ENCODE results near the gene UBE2V1. TPM values are rescaled to one million over a fixed set of nuclear protein-coding genes. Genes with fewer than 3 reads are reported as not detected.
A peak's percentile ranks its signal among the peaks of the same experiment; 100 is the strongest.
"Not testable (repeated sequence)": the region's sequence is repeated elsewhere in the genome, so short reads cannot be mapped to it uniquely, and the experiment has no call there.

Gene UBE2V1
- polyA plus RNA-seq, 1 donor: 131 TPM

- no peaks in the 10 kb centered on the region for H3K9me3 ChIP-seq (ENCODE audit: control insufficient read depth, low read depth, low read length)
- no CpG with 5 or more reads among the region's 5 CpGs for WGBS (ENCODE audit: insufficient coverage, low lambda C conversion rate)
- H3K4me3 ChIP-seq (ENCODE audit: low read length): no peak overlapping the region
- DNase-seq: no peak
- peaks cover 39% of the 10 kb centered on the region for H3K36me3 ChIP-seq (ENCODE audit: control insufficient read depth, insufficient read depth, low read length)
- H3K27me3 ChIP-seq (ENCODE audit: control insufficient read depth, insufficient read depth, low read length): no peaks in the 10 kb centered on the region
- H3K27ac ChIP-seq (ENCODE audit: low read length): no peak overlapping the region
- peaks cover 6% of the 10 kb centered on the region for H3K4me1 ChIP-seq (ENCODE audit: control insufficient read depth, insufficient read depth, low read length)
These were observed 27.8 kb downstream of the UBE2V1 start for GRCh38 chr20:50085146-50085480.

DNA sequence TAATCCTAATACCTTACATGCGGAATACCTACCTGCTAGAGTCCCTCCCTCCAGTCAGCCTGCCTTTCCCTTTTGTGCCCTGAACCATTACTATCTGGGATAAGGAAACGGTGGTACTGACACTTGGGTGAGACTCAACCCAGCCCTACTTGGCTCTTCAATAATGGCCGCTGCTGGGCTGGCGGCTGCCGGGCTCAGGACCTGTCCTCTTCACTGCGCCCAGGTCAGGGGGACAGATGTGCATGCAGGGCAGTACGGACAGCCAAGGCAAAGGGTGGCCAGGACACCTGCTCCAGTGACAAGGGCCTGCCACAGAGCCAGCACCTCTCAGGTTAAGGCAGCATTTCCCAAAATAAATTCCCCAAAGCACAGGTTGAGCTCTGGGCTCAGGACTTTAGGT lies 29.9 kb downstream of the UBE2V1 start:
- no peak overlapping the region for H3K4me3 ChIP-seq (ENCODE audit: low read length)
- DNase-seq: no peak
- H3K27ac ChIP-seq (ENCODE audit: low read length): no peak overlapping the region
- WGBS (ENCODE audit: insufficient coverage, low lambda C conversion rate): no CpG with 5 or more reads among the region's 7 CpGs
- H3K27me3 ChIP-seq (ENCODE audit: control insufficient read depth, insufficient read depth, low read length): no peaks in the 10 kb centered on the region
- peaks cover 28% of the 10 kb centered on the region for H3K36me3 ChIP-seq (ENCODE audit: control insufficient read depth, insufficient read depth, low read length)
- H3K4me1 ChIP-seq (ENCODE audit: control insufficient read depth, insufficient read depth, low read length): peaks cover 6% of the 10 kb centered on the region
- H3K9me3 ChIP-seq (ENCODE audit: control insufficient read depth, low read depth, low read length): no peaks in the 10 kb centered on the region

- WGBS (ENCODE audit: insufficient coverage, low lambda C conversion rate): 80% methylated on average over 2 of the region's 9 CpGs
- Histone ChIP-seq H3K36me3 (ENCODE audit: control insufficient read depth, insufficient read depth, low read length) (peaks cover 28% of the 10 kb centered on the region), H3K4me1 (ENCODE audit: control insufficient read depth, insufficient read depth, low read length) (peaks cover 12% of the 10 kb centered on the region)
- not testable (repeated sequence) for H3K9me3 ChIP-seq (ENCODE audit: control insufficient read depth, low read depth, low read length); H3K27ac ChIP-seq (ENCODE audit: low read length); H3K4me3 ChIP-seq (ENCODE audit: low read length); H3K27me3 ChIP-seq (ENCODE audit: control insufficient read depth, insufficient read depth, low read length); DNase-seq
These were observed 30.9 kb downstream of the UBE2V1 start for GRCh38 chr20:50082056-50082455.

GRCh38 chr20:50077818-50078601 lies 34.9 kb downstream of the UBE2V1 start:
- Histone ChIP-seq H3K4me1 (ENCODE audit: control insufficient read depth, insufficient read depth, low read length) (peaks cover 18% of the 10 kb centered on the region), H3K27ac (ENCODE audit: low read length) (no peak overlapping the region), H3K36me3 (ENCODE audit: control insufficient read depth, insufficient read depth, low read length) (peaks cover 14% of the 10 kb centered on the region), H3K27me3 (ENCODE audit: control insufficient read depth, insufficient read depth, low read length) (no peaks in the 10 kb centered on the region), H3K4me3 (ENCODE audit: low read length) (no peak overlapping the region), H3K9me3 (ENCODE audit: control insufficient read depth, low read depth, low read length) (no peaks in the 10 kb centered on the region)
- WGBS (ENCODE audit: insufficient coverage, low lambda C conversion rate): no CpG with 5 or more reads among the region's 17 CpGs
- DNase-seq: no peak

DNA sequence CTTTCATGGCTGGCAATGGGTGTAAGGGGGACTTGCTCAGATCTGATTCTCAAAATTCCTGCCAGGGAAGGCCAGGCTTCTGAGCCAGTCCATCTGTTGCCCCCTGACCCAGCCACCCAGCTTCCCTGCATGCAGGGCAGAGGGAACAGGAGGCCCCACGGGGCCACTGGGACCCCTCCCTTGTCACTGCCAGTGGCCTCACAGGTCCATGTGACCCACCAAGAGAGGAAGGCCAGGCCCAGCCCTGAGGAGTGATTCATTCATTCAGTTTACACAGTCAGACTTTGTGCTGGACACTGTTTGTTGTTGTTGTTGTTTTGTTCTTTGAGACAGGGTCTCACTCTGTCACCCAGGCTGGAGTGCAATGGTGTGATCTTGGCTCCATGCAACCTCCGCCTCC lies 39.5 kb downstream of the UBE2V1 start:
- no peaks in the 10 kb centered on the region for H3K27me3 ChIP-seq (ENCODE audit: control insufficient read depth, insufficient read depth, low read length)
- no peaks in the 10 kb centered on the region for H3K36me3 ChIP-seq (ENCODE audit: control insufficient read depth, insufficient read depth, low read length)
- no peak for DNase-seq
- no peak overlapping the region for H3K27ac ChIP-seq (ENCODE audit: low read length)
- peaks cover 18% of the 10 kb centered on the region for H3K4me1 ChIP-seq (ENCODE audit: control insufficient read depth, insufficient read depth, low read length)
- H3K9me3 ChIP-seq (ENCODE audit: control insufficient read depth, low read depth, low read length): no peaks in the 10 kb centered on the region
- WGBS (ENCODE audit: insufficient coverage, low lambda C conversion rate): no CpG with 5 or more reads among the region's 2 CpGs
- no peak overlapping the region for H3K4me3 ChIP-seq (ENCODE audit: low read length)

- Histone ChIP-seq H3K27me3 (ENCODE audit: control insufficient read depth, insufficient read depth, low read length) (no peaks in the 10 kb centered on the region), H3K4me1 (ENCODE audit: control insufficient read depth, insufficient read depth, low read length) (peaks cover 5% of the 10 kb centered on the region), H3K9me3 (ENCODE audit: control insufficient read depth, low read depth, low read length) (no peaks in the 10 kb centered on the region), H3K27ac (ENCODE audit: low read length) (no peak overlapping the region), H3K4me3 (ENCODE audit: low read length) (peak overlapping the region; percentile 40), H3K36me3 (ENCODE audit: control insufficient read depth, insufficient read depth, low read length) (no peaks in the 10 kb centered on the region)
- WGBS (ENCODE audit: insufficient coverage, low lambda C conversion rate): no CpG with 5 or more reads among the region's 48 CpGs
- DNase-seq: peak; percentile 82 to 84
These were observed 41.7 kb downstream of the UBE2V1 start for GRCh38 chr20:50071039-50071888.

GRCh38 chr20:50070361-50070760 lies 42.6 kb downstream of the UBE2V1 start:
- DNase-seq: no peak
- WGBS (ENCODE audit: insufficient coverage, low lambda C conversion rate): no CpG with 5 or more reads among the region's 7 CpGs

GRCh38 chr20:50068041-50068651 lies 44.8 kb downstream of the UBE2V1 start:
- no peak for DNase-seq
- H3K27me3 ChIP-seq (ENCODE audit: control insufficient read depth, insufficient read depth, low read length): no peaks in the 10 kb centered on the region
- H3K4me1 ChIP-seq (ENCODE audit: control insufficient read depth, insufficient read depth, low read length): no peaks in the 10 kb centered on the region
- H3K36me3 ChIP-seq (ENCODE audit: control insufficient read depth, insufficient read depth, low read length): no peaks in the 10 kb centered on the region
- H3K9me3 ChIP-seq (ENCODE audit: control insufficient read depth, low read depth, low read length): no peaks in the 10 kb centered on the region
- H3K4me3 ChIP-seq (ENCODE audit: low read length): no peak overlapping the region
- H3K27ac ChIP-seq (ENCODE audit: low read length): no peak overlapping the region
- WGBS (ENCODE audit: insufficient coverage, low lambda C conversion rate): no CpG with 5 or more reads among the region's 11 CpGs

More at GRCh38 chr20:50070361-50070760, 42.6 kb downstream of the UBE2V1 start:
- no peaks in the 10 kb centered on the region for H3K27me3 ChIP-seq (ENCODE audit: control insufficient read depth, insufficient read depth, low read length)
- no peak overlapping the region for H3K27ac ChIP-seq (ENCODE audit: low read length)
- H3K4me1 ChIP-seq (ENCODE audit: control insufficient read depth, insufficient read depth, low read length): peaks cover under 1% of the 10 kb centered on the region
- H3K4me3 ChIP-seq (ENCODE audit: low read length): no peak overlapping the region
- H3K36me3 ChIP-seq (ENCODE audit: control insufficient read depth, insufficient read depth, low read length): no peaks in the 10 kb centered on the region
- no peaks in the 10 kb centered on the region for H3K9me3 ChIP-seq (ENCODE audit: control insufficient read depth, low read depth, low read length)

- H3K4me3 ChIP-seq (ENCODE audit: low read length): no peak overlapping the region
- WGBS (ENCODE audit: insufficient coverage, low lambda C conversion rate): no CpG with 5 or more reads among the region's 2 CpGs
- no peaks in the 10 kb centered on the region for H3K36me3 ChIP-seq (ENCODE audit: control insufficient read depth, insufficient read depth, low read length)
- H3K27ac ChIP-seq (ENCODE audit: low read length): no peak overlapping the region
- H3K4me1 ChIP-seq (ENCODE audit: control insufficient read depth, insufficient read depth, low read length): no peaks in the 10 kb centered on the region
- H3K9me3 ChIP-seq (ENCODE audit: control insufficient read depth, low read depth, low read length): no peaks in the 10 kb centered on the region
- H3K27me3 ChIP-seq (ENCODE audit: control insufficient read depth, insufficient read depth, low read length): no peaks in the 10 kb centered on the region
- no peak for DNase-seq
These were observed 45.5 kb downstream of the UBE2V1 start for GRCh38 chr20:50067461-50067860.

DNA sequence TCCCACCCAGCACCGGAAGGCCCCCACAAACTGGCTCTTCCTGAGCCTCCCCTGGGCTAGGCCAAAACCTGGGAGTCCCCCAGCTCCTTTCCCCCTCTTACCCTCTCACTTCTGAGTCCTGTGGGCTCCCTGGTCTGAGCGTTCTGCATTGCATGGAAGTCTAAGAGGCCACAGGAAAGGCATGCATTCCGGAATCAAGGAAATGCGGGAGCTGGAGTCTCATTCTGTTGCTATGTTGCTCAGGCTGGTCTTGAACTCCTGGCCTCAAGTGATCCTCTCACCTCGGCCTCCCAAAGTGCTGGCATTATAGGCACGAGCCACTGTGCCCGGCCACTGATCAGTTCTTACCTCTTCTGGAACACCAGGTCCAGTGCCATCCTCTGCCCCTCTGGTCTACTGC lies 45.9 kb downstream of the UBE2V1 start:
- no peaks in the 10 kb centered on the region for H3K36me3 ChIP-seq (ENCODE audit: control insufficient read depth, insufficient read depth, low read length)
- H3K9me3 ChIP-seq (ENCODE audit: control insufficient read depth, low read depth, low read length): no peaks in the 10 kb centered on the region
- H3K4me3 ChIP-seq (ENCODE audit: low read length): no peak overlapping the region
- WGBS (ENCODE audit: insufficient coverage, low lambda C conversion rate): no CpG with 5 or more reads among the region's 7 CpGs
- H3K27me3 ChIP-seq (ENCODE audit: control insufficient read depth, insufficient read depth, low read length): no peaks in the 10 kb centered on the region
- no peak for DNase-seq
- no peaks in the 10 kb centered on the region for H3K4me1 ChIP-seq (ENCODE audit: control insufficient read depth, insufficient read depth, low read length)
- no peak overlapping the region for H3K27ac ChIP-seq (ENCODE audit: low read length)
